BE2C (cell line): Measurements from ENCODE around the gene ADGRF1.

Source experiments
- DNase-seq: peaks from one replicate; pipeline ENCODE4 v3.0.0-alpha.2; 2020
- H3K27me3 ChIP-seq: fragments of 250-450 bp; sonication (Bioruptor Pico); 2 replicates; pipeline ENCODE4 v1.5.1; 2020; ENCODE audit warnings: mild to moderate bottlenecking
- H3K36me3 ChIP-seq: fragments of 250-450 bp; sonication (Bioruptor Pico); 2 replicates; pipeline ENCODE4 v1.5.1; 2020; ENCODE audit warnings: mild to moderate bottlenecking
- H3K4me1 ChIP-seq: fragments of 250-450 bp; sonication (Bioruptor Pico); 2 replicates; pipeline ENCODE4 v1.5.1; 2020
- H3K4me3 ChIP-seq: 2 replicates; pipeline ENCODE4 v1.5.1; 2011; ENCODE audit warnings: low read depth, low read length
- H3K9me3 ChIP-seq: fragments of 250-450 bp; sonication (Bioruptor Pico); 2 replicates; pipeline ENCODE4 v1.5.1; 2020
- TF ChIP-seq, protein P1 (sequence below): IDR thresholded peaks from 2 replicates; pipeline ENCODE4 v1.5.1; 2012; ENCODE audit warnings: mild to moderate bottlenecking, low read depth, low read length

The ADGRF1 gene

GRCh38 chr6:46949632-46950280 is 92.4 kb downstream of the ADGRF1 start:
- H3K4me1 ChIP-seq: no peaks in the 10 kb centered on the region
- peaks cover 18% of the 10 kb centered on the region for H3K27me3 ChIP-seq
- H3K36me3 ChIP-seq: no peaks in the 10 kb centered on the region
- H3K9me3 ChIP-seq: no peaks in the 10 kb centered on the region
- no peak overlapping the region for H3K4me3 ChIP-seq
- TF ChIP-seq, protein P1, sequence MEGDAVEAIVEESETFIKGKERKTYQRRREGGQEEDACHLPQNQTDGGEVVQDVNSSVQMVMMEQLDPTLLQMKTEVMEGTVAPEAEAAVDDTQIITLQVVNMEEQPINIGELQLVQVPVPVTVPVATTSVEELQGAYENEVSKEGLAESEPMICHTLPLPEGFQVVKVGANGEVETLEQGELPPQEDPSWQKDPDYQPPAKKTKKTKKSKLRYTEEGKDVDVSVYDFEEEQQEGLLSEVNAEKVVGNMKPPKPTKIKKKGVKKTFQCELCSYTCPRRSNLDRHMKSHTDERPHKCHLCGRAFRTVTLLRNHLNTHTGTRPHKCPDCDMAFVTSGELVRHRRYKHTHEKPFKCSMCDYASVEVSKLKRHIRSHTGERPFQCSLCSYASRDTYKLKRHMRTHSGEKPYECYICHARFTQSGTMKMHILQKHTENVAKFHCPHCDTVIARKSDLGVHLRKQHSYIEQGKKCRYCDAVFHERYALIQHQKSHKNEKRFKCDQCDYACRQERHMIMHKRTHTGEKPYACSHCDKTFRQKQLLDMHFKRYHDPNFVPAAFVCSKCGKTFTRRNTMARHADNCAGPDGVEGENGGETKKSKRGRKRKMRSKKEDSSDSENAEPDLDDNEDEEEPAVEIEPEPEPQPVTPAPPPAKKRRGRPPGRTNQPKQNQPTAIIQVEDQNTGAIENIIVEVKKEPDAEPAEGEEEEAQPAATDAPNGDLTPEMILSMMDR: no peak
- DNase-seq: no peak

- H3K9me3 ChIP-seq: no peaks in the 10 kb centered on the region
- H3K4me3 ChIP-seq: no peak overlapping the region
- no peaks in the 10 kb centered on the region for H3K36me3 ChIP-seq
- no peak for DNase-seq
- peaks cover 14% of the 10 kb centered on the region for H3K27me3 ChIP-seq
- TF ChIP-seq, protein P1: no peak
- no peaks in the 10 kb centered on the region for H3K4me1 ChIP-seq
Observed at GRCh38 chr6:46948699-46949098, 93.4 kb downstream of the ADGRF1 start.
